Measurements from ENCODE around the gene SLITRK2.

GRCh38 chrX:145848857-145849256 lies 31.2 kb downstream of the SLITRK2 start:
- no peak for TF ChIP-seq POLR2A (IDR thresholded peaks at IDR 0.05; ENCODE audit: low read depth, low read length)
- no peak for TF ChIP-seq POLR2AphosphoS5 (IDR thresholded peaks at IDR 0.05; ENCODE audit: low read depth, low read length)
